ENCODE results near the gene ABL2. TPM values are rescaled to one million over a fixed set of nuclear protein-coding genes. Genes with fewer than 3 reads are reported as not detected.

ABL2 gene
- total and polyA plus RNA-seq, 2 donors (not counting 3 experiments of a cell fraction or from before 2014, with no cell fraction given): 41.8 to 158 TPM

GRCh38 chr1:179231923-179232322 is 2.4 kb upstream of the ABL2 start:
- Histone ChIP-seq H4K20me1 (replicated peaks; ENCODE audit: control insufficient read depth, extremely low read depth, insufficient read depth, low read length) (no peaks in the 10 kb centered on the region), H3K4me3 (replicated peaks in 1 of 3; ENCODE audit: insufficient read depth in 1 of 3, low read depth in 1 of 3, low read length in 3 of 3) (no peak overlapping the region), H3K4me1 (ENCODE audit: control insufficient read depth, extremely low read depth, insufficient read depth, low read length) (peaks cover 34% of the 10 kb centered on the region), H3K36me3 (ENCODE audit: control insufficient read depth in 2 of 2, extremely low read depth in 1 of 2, insufficient read depth in 2 of 2, low read length in 2 of 2) (no peaks in the 10 kb centered on the region), H3K9ac (replicated peaks; ENCODE audit: extremely low read depth, insufficient read depth, low read length) (no peak overlapping the region), H2AFZ (ENCODE audit: low read depth, low read length) (peak overlapping the region; percentile 47), H3K27ac (ENCODE audit: insufficient read depth, low read depth, low read length) (no peak overlapping the region), H3K4me2 (ENCODE audit: insufficient read depth, low read length) (no peak overlapping the region), H3K9me1 (replicated peaks; ENCODE audit: control insufficient read depth, extremely low read depth, insufficient read depth, low read length) (no peaks in the 10 kb centered on the region), H3K9me3 (replicated peaks; ENCODE audit: control insufficient read depth, insufficient read depth, low read length) (no peaks in the 10 kb centered on the region), H3K79me2 (ENCODE audit: control insufficient read depth, insufficient read depth, low read length) (peaks cover 21% of the 10 kb centered on the region), H3K27me3 (ENCODE audit: control insufficient read depth in 2 of 2, insufficient read depth in 2 of 2, low read length in 2 of 2) (no peaks in the 10 kb centered on the region)
- no peak for FAIRE-seq
- TF ChIP-seq POLR2AphosphoS5 (IDR thresholded peaks at IDR 0.05; ENCODE audit: insufficient read depth, low read depth, low read length) (no peak), CTCF (IDR thresholded peaks at IDR 0.05; ENCODE audit: extremely low read depth in 1 of 2, insufficient read depth in 1 of 2, low read depth in 1 of 2, low read length in 2 of 2) (no peak), GATA2 (IDR thresholded peaks at IDR 0.05; ENCODE audit: insufficient read depth, insufficient read length, low read depth, low read length) (peak; percentile 38)
- POLR2A ChIA-PET: interaction anchor here (0.6 kb wide), 1 partner anchor 17 kb away, joined by 5 read pairs; no protein-coding TSS in a partner anchor
- CTCF ChIA-PET: interaction anchor here (0.9 kb wide), 1 partner anchor 111 kb away, joined by 3 read pairs; no protein-coding TSS in a partner anchor
- dilution Hi-C loops (cut with MboI; ENCODE audit: extremely low pct_ligation_motif_present, low sequenced_read_pairs): no loop called here
- DNase-seq (ENCODE audit: low read depth, low spot score): no peak
- intact Hi-C loops (cut with micrococcal nuclease): loop anchor here (5.0 kb wide), 1 partner anchor 90 kb away; no protein-coding TSS in a partner anchor
- BruUV-seq (replicated peaks): no TSS peak

GRCh38 chr1:179230721-179231120 is 1.2 kb upstream of the ABL2 start:
- H3K9ac ChIP-seq (replicated peaks; ENCODE audit: extremely low read depth, insufficient read depth, low read length): peak overlapping the region; percentile 61
- no peak overlapping the region for H3K4me3 ChIP-seq (replicated peaks in 1 of 3; ENCODE audit: insufficient read depth in 1 of 3, low read depth in 1 of 3, low read length in 3 of 3)
- ChIA-PET CTCF (interaction anchor here (1.4 kb wide), 1 partner anchor 110 kb away, joined by 6 read pairs; no protein-coding TSS in a partner anchor), POLR2A (no interaction called here)
- dilution Hi-C loops (cut with MboI; ENCODE audit: extremely low pct_ligation_motif_present, low sequenced_read_pairs) (no loop called here), intact Hi-C loops (cut with micrococcal nuclease) (loop anchor here (5.0 kb wide), 1 partner anchor 88 kb away; no protein-coding TSS in a partner anchor)
- H3K4me2 ChIP-seq (ENCODE audit: insufficient read depth, low read length): peak overlapping the region; percentile 96
- no peaks in the 10 kb centered on the region for H3K9me3 ChIP-seq (replicated peaks; ENCODE audit: control insufficient read depth, insufficient read depth, low read length)
- H3K9me1 ChIP-seq (replicated peaks; ENCODE audit: control insufficient read depth, extremely low read depth, insufficient read depth, low read length): no peaks in the 10 kb centered on the region
- H3K27me3 ChIP-seq (ENCODE audit: control insufficient read depth in 2 of 2, insufficient read depth in 2 of 2, low read length in 2 of 2): no peaks in the 10 kb centered on the region
- TF ChIP-seq JUN (IDR thresholded peaks at IDR 0.05; ENCODE audit: borderline replicate concordance, insufficient read depth, insufficient read length, low read depth) (no peak), FOS (IDR thresholded peaks at IDR 0.05; ENCODE audit: borderline replicate concordance, insufficient read depth, low read length) (no peak), MYC (IDR thresholded peaks at IDR 0.05; ENCODE audit: low read depth, low read length) (no peak)
- peaks cover 31% of the 10 kb centered on the region for H3K79me2 ChIP-seq (ENCODE audit: control insufficient read depth, insufficient read depth, low read length)
- peaks cover 34% of the 10 kb centered on the region for H3K4me1 ChIP-seq (ENCODE audit: control insufficient read depth, extremely low read depth, insufficient read depth, low read length)
- no peaks in the 10 kb centered on the region for H4K20me1 ChIP-seq (replicated peaks; ENCODE audit: control insufficient read depth, extremely low read depth, insufficient read depth, low read length)
- H2AFZ ChIP-seq (ENCODE audit: low read depth, low read length): peak overlapping the region; percentile 3
- H3K36me3 ChIP-seq (ENCODE audit: control insufficient read depth in 2 of 2, extremely low read depth in 1 of 2, insufficient read depth in 2 of 2, low read length in 2 of 2): no peaks in the 10 kb centered on the region
- DNase-seq (ENCODE audit: low read depth, low spot score): no peak
- H3K27ac ChIP-seq (ENCODE audit: insufficient read depth, low read depth, low read length): no peak overlapping the region
- FAIRE-seq: no peak
- BruUV-seq (replicated peaks): no TSS peak

All from endothelial cell of umbilical vein (primary cell).